NCI-H526 (cell line): ENCODE results near the gene RTL10.

Experiments
- DNase-seq, 2 experiments: peaks; one replicate each; lab custom pipeline; 2025; lab: John Stamatoyannopoulos, UW

The RTL10 gene

DNA sequence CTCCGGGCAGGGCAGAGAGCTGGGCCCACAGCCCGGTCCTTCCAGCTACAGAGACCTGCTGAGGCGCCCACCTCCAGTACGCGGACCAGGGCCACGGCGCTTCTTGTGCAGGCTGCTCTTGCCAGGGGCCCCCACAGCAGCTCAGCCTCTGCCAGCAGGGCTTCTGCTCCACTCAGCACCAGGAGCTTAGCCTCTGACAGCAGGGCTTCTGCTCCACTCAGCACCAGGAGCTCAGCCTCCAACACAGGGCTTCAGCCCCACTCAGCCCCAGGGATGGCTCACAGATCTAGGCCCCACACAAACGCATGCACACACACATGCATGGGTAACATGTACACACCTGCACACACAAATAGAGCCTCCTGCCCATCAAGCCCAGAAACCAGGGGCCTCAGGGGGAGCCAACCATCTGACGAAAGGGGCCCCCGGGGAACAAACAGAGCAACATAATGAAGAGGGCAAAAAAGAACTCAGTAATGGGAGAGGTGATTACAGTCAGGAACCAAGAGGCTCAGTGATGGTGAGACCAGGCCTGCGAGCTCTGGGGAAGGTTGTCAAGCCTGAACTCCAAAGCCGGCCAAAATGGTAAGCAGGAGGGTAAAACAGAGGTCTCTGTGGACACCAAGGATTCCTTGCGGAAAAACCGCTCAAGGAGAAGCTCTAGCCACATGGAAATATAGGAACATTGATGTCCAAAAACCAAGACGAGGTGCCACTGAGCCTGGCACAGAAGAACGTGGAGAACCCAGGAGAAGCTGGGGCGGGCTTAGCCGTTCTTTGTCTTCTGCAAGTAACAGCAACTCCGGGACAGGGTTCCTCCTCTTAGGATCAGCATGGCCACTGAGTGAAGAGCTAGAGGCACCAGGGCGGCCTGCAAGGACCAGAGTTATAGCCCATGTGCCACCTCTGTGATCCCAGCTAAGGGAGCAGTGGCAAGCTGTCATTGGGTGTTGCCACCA, 46.5 kb downstream of the RTL10 start:
- DNase-seq = no peak

- DNase-seq = no peak
Observed at GRCh38 chr22:19807161-19807913, 47.3 kb downstream of the RTL10 start.

DNA sequence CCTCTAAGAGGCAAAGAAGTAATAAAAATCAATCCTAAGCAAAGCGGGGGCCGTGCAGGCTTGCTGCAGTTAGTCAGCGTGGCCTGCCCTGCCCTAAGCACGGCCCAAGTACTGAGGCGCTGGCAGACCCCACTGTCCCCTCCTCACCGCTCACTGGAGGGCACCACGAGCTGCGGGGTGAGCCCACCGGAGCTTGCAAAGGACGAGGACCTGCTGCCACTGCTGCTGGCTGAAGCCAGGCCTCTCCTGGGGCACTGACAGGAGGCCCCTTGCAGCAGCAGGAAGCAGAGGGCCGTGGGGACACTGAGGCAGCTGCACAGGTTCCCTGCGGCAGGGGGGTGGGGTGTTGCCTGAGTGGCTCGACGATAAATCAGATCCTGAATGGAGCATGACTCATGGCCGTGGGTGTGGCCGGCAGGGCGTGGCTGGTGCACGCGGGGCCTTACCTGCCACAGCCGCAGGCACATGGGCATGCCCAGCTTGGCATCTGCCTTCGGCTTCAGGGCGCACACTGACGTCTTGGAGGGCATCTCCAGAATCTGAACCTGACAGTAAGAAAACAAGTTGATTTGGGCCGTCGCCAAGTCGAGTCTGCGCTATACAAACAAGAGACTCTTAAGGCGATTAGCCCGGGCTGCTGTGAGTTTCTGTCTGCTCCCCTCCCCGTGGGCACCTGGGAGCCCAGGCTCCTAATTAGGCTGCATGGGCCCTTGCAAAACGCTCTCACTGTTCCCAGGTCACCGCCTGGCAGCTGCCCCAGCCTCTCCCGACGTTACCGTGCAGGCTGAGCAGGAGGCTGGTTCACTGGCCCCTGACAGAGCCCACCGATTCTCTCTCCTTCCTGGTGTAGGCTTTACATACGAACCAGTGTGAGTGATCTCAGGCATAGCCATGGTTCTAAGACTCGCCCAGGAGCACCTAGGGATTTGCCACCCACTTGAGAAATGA, 48.2 kb downstream of the RTL10 start:
- DNase-seq = no peak

- DNase-seq = no peak
Observed at GRCh38 chr22:19805821-19806212, 48.9 kb downstream of the RTL10 start.
